ENCODE data around the gene TPPP2. TPM values are rescaled to one million over a fixed set of nuclear protein-coding genes. Genes with fewer than 3 reads are reported as not detected.

The TPPP2 gene
- total and polyA plus RNA-seq, 2 donors (not counting 1 experiment from before 2014, with no cell fraction given): not detected

- Mint-ChIP-seq H3K4me1 (peaks cover 19% of the 10 kb centered on the region), H3K27me3 (peaks cover 5% of the 10 kb centered on the region), H3K27ac (no peak overlapping the region), H3K4me3 (no peak overlapping the region), H3K9me3 (ENCODE audit: insufficient read depth) (no peaks in the 10 kb centered on the region)
- no peak overlapping the region for H2AFZ ChIP-seq (ENCODE audit: insufficient read depth, low read depth, low read length, poor library complexity, severe bottlenecking)
- H4K20me1 ChIP-seq (ENCODE audit: control insufficient read depth, insufficient read depth, low read length, poor library complexity, severe bottlenecking): peaks cover 7% of the 10 kb centered on the region
- ChIA-PET POLR2A (no interaction called here), CTCF (no interaction called here)
- no peak overlapping the region for H3K4me3 ChIP-seq (ENCODE audit: control extremely low read depth in 1 of 5, extremely low read depth in 1 of 5, insufficient read depth in 1 of 5, low read depth in 2 of 5, low read length in 4 of 5)
- no peaks in the 10 kb centered on the region for H3K9me3 ChIP-seq (ENCODE audit: control extremely low read depth in 1 of 3, control insufficient read depth in 2 of 3, insufficient read depth in 1 of 3, low read length in 2 of 3)
- peaks cover 13 to 20% of the 10 kb centered on the region in 2 donors for H3K4me1 ChIP-seq (ENCODE audit: control insufficient read depth in 2 of 2, insufficient read depth in 2 of 2, low read length in 2 of 2)
- H3K36me3 ChIP-seq (replicated peaks in 1 of 2; ENCODE audit: control extremely low read depth in 1 of 2, control insufficient read depth in 1 of 2, extremely low read depth in 1 of 2, insufficient read depth in 2 of 2, low read length in 1 of 2): peaks cover 0 to 2% of the 10 kb centered on the region in 2 experiments
- H3K4me2 ChIP-seq (replicated peaks; ENCODE audit: low read depth, low read length, poor library complexity, severe bottlenecking): no peak overlapping the region
- no peak for DNase-seq
- H3K79me2 ChIP-seq (ENCODE audit: control insufficient read depth, insufficient read depth, low read length): peaks cover 5% of the 10 kb centered on the region
- WGBS (ENCODE audit: insufficient coverage): no CpG with 5 or more reads among the region's 2 CpGs
- intact Hi-C loops (cut with micrococcal nuclease): no loop called here
- peaks cover 0 to under 1% (median 0%) of the 10 kb centered on the region in 4 experiments for H3K27me3 ChIP-seq (replicated peaks in 1 of 4; ENCODE audit: control extremely low read depth in 1 of 4, control insufficient read depth in 3 of 4, insufficient read depth in 4 of 4, low read length in 3 of 4)
- H3K27ac ChIP-seq (ENCODE audit: low read length in 2 of 2): no peak overlapping the region
- ATAC-seq (ENCODE audit: low read depth): no peak
- H3K9ac ChIP-seq (ENCODE audit: low read length): no peak overlapping the region
- TF ChIP-seq EZH2 (IDR thresholded peaks at IDR 0.05; ENCODE audit: borderline replicate concordance, insufficient read depth, low read depth, low read length, poor library complexity, severe bottlenecking) (no peak), CTCF (IDR thresholded peaks at IDR 0.05) (no peak)
These were observed 43.2 kb upstream of the TPPP2 start for GRCh38 chr14:20986811-20987210.

DNA sequence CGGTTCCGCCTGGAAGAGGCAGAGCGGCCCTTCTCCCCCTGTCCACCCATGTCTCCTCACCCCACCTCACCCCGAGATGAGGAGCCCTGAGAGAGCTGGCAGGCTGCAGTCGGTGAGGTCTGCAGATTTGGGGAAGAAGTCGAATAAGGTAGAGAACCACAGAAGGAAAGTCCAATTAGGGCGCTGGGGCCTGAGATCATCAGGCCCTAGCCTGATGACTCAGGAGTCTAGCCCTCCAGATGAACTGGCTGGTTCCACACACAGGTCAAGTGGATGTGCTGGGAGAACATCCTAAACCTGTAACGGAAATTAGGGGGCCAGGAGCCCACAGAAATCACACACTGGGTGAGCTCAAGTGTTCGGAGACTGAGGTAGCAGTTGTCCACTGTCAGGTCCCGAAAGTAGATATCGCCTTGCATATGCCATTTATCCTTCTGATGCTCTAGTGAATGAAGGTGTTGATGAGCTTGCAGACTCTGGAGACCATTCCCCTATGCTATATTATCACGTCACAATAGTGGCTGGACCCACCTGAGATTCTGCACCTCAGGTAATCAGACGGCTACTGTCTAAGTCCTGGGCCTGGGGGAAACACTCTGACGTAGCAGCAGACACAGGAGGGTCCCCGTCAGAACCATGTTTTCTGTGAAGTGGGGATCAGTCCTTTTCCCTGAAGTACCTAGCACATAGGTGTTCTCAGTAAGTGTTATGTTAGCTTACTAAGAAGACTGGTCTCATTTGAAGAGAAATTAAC is 41.1 kb upstream of the TPPP2 start:
- 74% methylated on average over 9 of the region's 15 CpGs for WGBS (ENCODE audit: insufficient coverage)
- Mint-ChIP-seq H3K4me3 (peak overlapping the region; percentile 67), H3K4me1 (peaks cover 21% of the 10 kb centered on the region), H3K27me3 (no peaks in the 10 kb centered on the region), H3K27ac (no peak overlapping the region), H3K9me3 (ENCODE audit: insufficient read depth) (no peaks in the 10 kb centered on the region)
- H3K36me3 ChIP-seq (replicated peaks in 1 of 2; ENCODE audit: control extremely low read depth in 1 of 2, control insufficient read depth in 1 of 2, extremely low read depth in 1 of 2, insufficient read depth in 2 of 2, low read length in 1 of 2): peaks cover 2 to 23% of the 10 kb centered on the region in 2 experiments
- H3K4me3 ChIP-seq (ENCODE audit: control extremely low read depth in 1 of 5, extremely low read depth in 1 of 5, insufficient read depth in 1 of 5, low read depth in 2 of 5, low read length in 4 of 5): peak overlapping the region in 4 of 5 experiments; percentile 83 to 93 (median 90)
- no peak for TF ChIP-seq CTCF (IDR thresholded peaks at IDR 0.05)
- no peak for TF ChIP-seq EZH2 (IDR thresholded peaks at IDR 0.05; ENCODE audit: borderline replicate concordance, insufficient read depth, low read depth, low read length, poor library complexity, severe bottlenecking)
- DNase-seq (peak; percentile 23), ATAC-seq (ENCODE audit: low read depth) (no peak)
- peaks cover 7% of the 10 kb centered on the region for H4K20me1 ChIP-seq (ENCODE audit: control insufficient read depth, insufficient read depth, low read length, poor library complexity, severe bottlenecking)
- H2AFZ ChIP-seq (ENCODE audit: insufficient read depth, low read depth, low read length, poor library complexity, severe bottlenecking): peak overlapping the region; percentile 95
- POLR2A ChIA-PET: interaction anchor here (1.0 to 1.3 kb wide), 2 partner anchors 82 to 112 kb away, joined by 5 read pairs; partner anchors contain the start of gene TMEM253
- peak overlapping the region; percentile 96 for H3K4me2 ChIP-seq (replicated peaks; ENCODE audit: low read depth, low read length, poor library complexity, severe bottlenecking)
- peaks cover 13 to 20% of the 10 kb centered on the region in 2 donors for H3K4me1 ChIP-seq (ENCODE audit: control insufficient read depth in 2 of 2, insufficient read depth in 2 of 2, low read length in 2 of 2)
- intact Hi-C loops (cut with micrococcal nuclease): loop anchor here (1.0 kb wide), 1 partner anchor 18 kb away; no protein-coding TSS in a partner anchor
- CTCF ChIA-PET: interaction anchor here (1.1 to 1.4 kb wide), 2 partner anchors 18 to 112 kb away, joined by 3 to 4 read pairs; partner anchors contain the start of gene TMEM253
- H3K27me3 ChIP-seq (replicated peaks in 1 of 4; ENCODE audit: control extremely low read depth in 1 of 4, control insufficient read depth in 3 of 4, insufficient read depth in 4 of 4, low read length in 3 of 4): no peaks in the 10 kb centered on the region
- H3K79me2 ChIP-seq (ENCODE audit: control insufficient read depth, insufficient read depth, low read length): peaks cover 5% of the 10 kb centered on the region
- peak overlapping the region; percentile 33 for H3K9ac ChIP-seq (ENCODE audit: low read length)
- no peaks in the 10 kb centered on the region for H3K9me3 ChIP-seq (ENCODE audit: control extremely low read depth in 1 of 3, control insufficient read depth in 2 of 3, insufficient read depth in 1 of 3, low read length in 2 of 3)
- peak overlapping the region in 1 of 2 donors; percentile 52 for H3K27ac ChIP-seq (ENCODE audit: low read length in 2 of 2)

All from B cell (primary cell).